K562 treated with DMSO at 1 percent for 4 hours (cell line): Measurements from ENCODE around the gene ISCA1. TPM values are rescaled to one million over a fixed set of nuclear protein-coding genes. Genes with fewer than 3 reads are reported as not detected.

Source experiments
- total RNA-seq: library from RNA; unstranded; fragments of 300-600 nt; gene quantifications from 2 replicates; pipeline ENCODE4 v1.2.3, GENCODE V29; 2022; ENCODE audit not compliant: insufficient read depth

Gene ISCA1
- total RNA-seq, result 9.0 and 12.1 TPM in 2 replicates

DNA sequence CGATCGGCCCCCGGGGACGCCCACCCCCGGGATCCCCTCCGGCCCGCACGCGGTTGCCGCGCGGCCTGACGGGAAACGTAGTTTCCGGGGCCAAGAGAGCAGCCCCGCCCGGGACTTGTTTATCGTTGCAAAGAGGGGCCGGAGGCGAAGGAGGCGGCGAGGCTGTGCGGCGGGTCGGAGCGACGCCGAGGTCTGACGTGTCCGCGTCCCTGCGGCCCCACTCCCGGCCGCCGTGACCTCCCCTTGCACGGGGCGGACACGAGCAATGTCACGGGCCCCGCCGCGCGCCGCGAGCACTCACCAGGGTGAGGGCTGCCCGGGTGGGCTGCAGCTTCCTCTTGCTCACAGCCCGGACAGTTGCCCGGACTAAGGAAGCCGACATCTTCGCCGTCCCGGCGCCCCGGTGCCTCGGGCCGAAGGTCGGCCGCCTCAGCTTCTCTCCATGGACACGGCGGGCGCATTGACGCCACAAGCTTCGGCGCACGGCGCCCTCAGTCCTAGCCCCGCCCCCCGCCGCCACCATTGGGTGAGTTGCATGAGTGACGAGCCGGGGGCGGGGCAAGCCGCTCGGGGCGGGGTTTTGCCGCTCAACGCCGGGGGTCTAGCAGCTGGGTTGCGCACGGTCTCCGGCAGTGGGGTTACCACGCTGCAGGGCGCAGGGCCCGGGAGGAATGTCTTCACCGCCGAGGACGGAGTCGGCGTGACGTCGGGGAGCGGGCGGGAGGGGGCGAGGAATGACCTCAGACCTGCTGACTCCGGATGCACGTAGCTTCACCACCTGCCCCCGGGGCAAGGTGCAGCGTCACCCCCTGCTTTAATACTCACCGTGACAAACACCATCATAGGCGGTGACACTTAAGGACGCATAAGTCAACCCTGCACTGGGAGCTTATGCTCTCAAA lies at the start of gene ISCA1:
Gene ISCA1 (minus strand): TSS at position 462 of the 902 bp plus-strand sequence. CDS start 80 bp downstream, at position 382.

DNA sequence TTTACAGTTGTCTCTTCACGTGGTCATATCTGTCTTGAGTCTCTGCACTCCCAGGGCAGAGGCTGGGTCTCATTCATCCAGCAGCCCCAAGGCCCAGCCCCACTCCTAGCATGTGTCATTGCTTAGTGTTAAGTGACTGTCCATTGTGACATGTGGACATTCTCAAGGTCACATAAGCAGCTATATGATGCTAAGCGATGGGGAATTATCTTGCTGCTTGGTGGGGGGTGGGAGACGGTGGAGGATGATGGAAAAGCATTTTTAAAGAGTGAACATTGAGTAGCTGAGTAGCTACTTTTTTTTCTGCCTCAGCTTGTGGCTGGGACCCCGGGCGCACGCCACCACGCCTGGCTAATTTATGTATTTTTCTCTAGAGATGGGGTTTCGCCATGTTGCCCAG lies 22.8 kb downstream of the ISCA1 start, which contains the start of gene C9orf153:
Gene C9orf153 (minus strand): TSS at position 101 of the 400 bp plus-strand sequence. CDS start 30,054 bp downstream, outside the sequence.

Other genes with a start within 250 kb of the ISCA1 start
- gene GOLM1, start 183.0 kb downstream of the ISCA1 start, total RNA-seq, result 1.1 and 1.8 TPM in 2 replicates
- not detected in 2 replicates for gene C9orf153, start 22.9 kb downstream of the ISCA1 start, total RNA-seq
- 6.6 and 8.8 TPM in 2 replicates for gene TUT7, start 71.9 kb upstream of the ISCA1 start, total RNA-seq